HG03439 (cell line): ENCODE measurements around the gene NEB.
"Not testable (repeated sequence)": the region's sequence is repeated elsewhere in the genome, so short reads cannot be mapped to it uniquely, and the experiment has no call there.

ENCODE experiments used
- ATAC-seq: cut with Tn5 transposase; IDR thresholded peaks from one replicate; pipeline ENCODE4 v1.9.1; 2021; ENCODE audit warnings: mild to moderate bottlenecking, moderate library complexity; ENCODE audit not compliant: unreplicated experiment

The NEB gene

DNA sequence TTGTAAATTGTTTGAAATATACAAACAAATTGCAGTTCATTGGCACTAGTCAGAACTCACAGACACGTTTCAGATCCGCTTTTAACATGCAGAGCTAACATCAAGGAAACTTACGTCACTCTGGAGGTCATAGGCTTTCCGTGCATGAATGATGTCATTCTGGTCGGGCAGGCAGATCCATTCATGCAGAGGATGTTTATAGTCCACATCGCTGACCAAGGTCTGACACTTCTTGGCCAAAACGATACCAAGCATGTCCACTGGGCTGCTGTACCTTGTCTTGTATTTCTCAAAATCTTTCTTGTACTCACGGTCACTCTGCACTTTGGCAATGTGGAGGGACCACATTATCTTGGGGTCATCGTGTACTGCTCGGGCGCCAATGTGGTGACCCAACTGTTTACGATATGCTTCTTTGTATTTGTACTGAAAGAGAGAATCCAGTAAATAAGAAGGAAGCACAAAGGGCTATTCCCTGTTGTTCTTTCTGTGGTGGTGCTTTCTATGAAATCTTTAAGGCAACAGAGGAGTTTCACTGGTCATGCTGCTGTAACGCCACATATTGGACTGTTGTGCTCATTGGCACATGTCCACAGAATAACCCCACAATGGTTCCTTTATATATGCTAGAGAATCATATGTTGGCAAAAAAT lies 114.8 kb downstream of the NEB start:
- ATAC-seq, result no peak

DNA sequence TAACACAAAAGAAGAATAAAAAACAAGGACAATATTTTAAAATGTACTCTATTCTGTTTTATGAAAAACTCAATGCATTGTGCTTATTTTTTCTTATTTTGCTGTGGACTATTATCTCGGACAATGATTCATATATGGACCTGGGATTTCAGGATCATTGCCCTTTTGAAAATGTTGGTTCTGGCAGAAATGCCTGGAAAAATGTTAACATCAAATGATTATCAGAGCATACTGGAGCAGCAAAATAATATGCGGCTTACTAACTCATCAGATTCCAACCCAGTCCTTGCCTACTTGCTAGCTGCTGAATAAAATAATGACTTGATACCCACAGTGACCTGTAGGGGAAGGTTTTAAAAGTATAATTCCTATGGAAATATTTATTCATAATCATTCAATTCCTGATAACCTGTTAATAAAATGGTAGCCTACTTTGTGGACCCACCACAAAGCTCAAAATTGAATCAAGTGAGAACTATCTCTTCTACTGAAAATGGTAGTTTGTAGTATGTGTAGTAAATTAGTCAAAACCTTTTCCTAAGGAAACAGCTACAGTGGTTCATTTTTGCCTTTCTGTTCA lies 117.4 kb downstream of the NEB start:
- no peak for ATAC-seq

DNA sequence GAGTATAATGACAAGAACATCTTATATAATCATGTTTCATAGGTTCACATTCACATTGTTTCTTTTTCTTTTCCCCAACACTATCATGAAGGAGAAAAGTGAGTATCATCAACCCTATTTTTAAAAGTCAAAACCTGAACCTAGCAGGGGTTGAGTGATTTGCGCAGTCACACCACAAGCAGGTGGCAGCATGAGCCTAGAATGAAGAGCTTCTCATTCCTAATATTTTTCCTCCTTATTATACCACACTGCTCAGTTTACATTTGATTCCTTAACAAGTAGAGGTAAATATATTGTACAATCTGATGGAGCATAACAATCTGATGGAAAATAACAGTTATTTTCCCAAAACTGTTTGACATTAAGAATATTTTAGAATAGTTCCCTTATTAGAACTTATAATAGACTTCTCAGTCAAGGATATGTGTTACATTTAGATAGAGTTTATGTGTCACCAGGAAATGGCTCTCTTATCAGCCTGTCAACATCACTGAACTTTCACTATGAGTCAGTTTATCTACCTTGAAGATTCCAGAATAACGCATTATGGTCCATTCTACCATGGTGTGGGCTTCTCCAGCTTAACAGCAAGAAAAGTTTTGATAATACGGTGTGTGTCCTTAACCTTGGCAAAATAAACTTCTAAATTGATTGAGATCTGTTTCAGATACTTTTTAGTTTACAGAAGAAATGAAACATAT lies 119.5 kb downstream of the NEB start:
- ATAC-seq, result no peak

DNA sequence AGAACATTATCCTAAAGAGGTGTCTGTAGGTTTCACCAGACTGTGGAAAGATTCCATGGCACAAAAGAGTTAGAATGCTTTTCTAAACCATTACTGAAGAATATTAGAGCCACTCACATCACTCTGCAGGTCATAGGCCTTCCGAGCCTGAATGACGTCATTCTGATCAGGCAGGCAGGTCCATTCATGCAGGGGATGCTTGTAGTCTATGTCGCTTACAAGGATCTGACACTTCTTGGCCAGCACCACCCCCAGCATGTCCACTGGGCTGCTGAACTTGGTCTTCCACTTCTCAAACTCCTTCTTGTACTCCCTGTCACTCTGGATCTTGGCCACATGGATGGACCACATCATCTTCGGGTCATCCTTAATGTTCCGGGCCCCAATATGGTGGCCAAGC lies 120.1 kb downstream of the NEB start:
- no peak for ATAC-seq

DNA sequence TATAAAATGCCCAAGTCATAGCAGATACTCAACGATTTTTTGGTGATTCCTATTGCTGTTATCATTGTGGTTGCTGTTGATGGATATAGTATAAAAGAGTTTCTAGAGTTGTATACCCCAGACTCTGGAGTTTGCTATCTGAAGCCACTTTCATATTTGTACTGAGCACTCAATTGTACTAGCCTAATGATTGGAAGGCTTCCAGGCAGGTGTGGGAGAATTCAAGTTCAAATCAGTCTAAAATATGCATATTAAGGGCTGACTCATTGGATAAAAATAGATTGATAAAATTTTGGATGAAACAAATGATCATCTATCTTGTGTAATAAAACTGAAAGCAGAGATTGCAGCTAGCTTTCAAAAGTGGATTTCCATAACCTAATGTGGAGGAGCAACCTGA lies 122.9 kb downstream of the NEB start:
- ATAC-seq, result no peak

DNA sequence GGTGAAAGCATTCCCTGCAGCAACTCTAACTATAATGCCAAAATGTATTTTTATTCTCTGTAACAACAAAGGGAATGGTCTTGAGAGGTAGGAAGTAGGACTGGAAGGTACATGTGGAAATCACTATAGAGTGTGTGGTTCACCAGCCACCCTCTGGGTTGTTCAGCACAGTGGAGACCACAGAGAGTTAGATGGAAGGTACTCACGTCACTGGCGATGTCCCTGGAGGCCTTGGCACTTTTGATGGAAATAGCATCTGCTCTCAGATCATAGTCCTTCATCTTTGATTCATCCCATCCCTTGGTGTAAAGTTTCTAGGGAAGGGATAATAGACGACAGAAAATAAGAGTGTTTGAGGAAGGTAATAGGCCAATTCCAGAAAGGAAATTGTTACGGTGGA lies 124.0 kb downstream of the NEB start:
- ATAC-seq, result no peak

DNA sequence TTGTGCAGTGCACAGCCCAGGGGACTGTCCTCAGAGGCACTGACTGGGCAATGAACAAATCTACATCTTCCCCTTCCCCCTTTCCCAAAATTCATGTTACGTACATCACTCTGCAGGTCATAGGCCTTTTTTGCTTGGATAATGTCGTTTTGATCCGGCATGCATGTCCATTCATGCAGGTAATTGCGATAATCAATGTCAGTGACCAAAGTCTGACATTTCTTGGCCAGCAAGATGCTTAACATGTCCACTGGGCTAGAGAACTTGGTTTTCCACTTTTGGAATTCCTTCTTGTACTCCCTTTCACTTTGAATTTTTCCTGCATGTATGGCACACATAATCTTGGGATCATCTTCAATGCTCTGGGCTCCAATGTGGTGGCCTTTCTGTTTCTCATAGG lies 124.6 kb downstream of the NEB start:
- ATAC-seq, result no peak

DNA sequence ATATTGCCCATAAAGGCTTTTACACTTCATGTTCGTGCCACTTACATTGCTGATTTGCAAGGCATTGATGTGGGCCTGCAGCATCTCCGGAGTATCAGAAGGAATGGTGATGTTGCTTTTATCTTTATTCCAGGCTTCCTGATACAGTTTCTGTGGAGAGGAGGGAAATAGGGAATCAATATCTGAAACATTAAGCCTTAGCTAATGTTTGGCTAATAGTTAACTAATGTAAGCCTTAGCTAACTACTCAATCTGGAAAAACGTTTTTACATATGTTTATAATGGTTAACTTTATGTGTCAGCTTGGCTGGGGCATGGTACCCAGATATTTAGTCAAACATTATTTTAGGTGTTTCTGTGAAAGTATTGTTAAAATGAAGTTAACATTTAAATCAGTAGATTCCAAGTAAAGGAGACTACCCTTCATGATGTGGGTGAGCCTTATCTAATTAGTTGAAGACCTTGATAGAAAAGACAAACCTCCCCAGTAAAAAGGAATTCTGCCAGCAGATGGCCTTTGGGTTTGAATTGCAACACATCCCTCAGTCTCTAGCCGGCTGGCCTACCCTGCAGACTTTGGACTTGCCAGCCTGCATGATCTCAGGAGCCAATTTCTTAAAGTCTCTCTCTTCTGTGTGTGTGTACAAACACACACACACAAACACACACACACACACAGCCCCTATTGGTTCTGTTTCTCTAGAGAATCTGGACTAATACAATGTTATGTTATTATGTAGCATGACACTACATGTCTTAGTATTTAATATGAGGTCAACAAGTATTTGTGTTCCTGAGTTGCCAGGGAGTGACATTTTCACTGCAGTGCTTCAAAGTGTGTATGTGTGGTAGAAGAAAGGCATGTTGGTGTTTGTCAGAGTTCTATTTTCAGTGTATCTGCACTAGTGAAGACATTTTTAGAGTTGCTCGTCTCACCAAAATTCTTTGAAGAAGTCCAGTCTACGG lies 126.5 kb downstream of the NEB start:
- ATAC-seq, result not testable (repeated sequence)

DNA sequence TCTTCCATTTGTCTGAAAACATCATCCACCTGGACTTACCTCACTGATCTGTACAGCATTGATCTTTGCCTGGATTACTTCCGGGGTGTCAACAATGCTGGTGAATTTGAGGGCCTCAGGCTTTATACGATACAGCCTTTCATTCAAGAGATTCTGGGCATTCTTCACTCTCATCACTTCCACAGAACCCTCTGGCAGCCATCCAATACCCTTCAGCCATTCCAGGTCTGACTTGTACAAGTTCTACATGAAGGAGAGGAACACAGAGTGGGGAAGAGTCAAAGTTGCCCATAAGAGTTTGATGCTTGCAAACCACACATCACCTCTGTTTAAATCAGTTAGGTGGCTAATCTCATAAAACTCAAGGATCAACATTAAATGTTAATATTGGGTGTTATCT lies 130.7 kb downstream of the NEB start:
- not testable (repeated sequence) for ATAC-seq

DNA sequence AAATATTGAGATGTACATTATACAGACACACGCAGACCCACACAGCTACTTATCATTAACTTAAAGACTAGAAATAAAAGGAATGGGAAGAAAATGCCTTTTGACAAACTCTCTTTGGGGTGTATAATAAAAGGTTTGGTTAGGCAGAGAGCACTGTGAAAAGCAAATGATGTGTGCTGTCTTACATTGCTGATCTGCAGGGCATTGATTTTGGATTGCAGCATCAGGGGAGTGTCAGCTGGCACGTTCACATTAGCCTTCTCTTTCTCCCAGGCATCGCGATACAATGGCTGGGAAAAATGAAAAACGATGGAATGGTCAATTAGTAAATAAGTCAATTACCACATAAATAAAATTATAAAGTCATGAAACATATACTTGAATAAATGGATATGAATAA lies 131.9 kb downstream of the NEB start:
- not testable (repeated sequence) for ATAC-seq

DNA sequence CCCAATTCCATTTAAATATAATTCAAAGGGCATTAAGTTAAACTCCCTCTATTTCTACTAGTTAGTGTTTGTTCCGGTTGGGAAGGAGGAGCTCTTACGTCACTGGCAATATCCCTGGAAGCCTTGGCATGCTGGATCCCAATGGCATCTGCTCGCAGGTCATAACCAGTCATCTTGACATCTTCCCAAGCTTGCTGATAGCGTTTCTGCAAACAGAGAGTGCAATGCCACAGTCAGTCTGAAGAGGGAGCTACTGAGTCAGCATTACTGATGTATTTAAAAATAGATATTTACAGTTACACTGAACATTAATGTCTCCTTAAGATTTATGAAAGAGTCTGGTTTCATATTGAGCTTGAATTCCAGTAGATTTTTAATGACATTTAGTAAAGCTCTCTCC lies 132.5 kb downstream of the NEB start:
- not testable (repeated sequence) for ATAC-seq

DNA sequence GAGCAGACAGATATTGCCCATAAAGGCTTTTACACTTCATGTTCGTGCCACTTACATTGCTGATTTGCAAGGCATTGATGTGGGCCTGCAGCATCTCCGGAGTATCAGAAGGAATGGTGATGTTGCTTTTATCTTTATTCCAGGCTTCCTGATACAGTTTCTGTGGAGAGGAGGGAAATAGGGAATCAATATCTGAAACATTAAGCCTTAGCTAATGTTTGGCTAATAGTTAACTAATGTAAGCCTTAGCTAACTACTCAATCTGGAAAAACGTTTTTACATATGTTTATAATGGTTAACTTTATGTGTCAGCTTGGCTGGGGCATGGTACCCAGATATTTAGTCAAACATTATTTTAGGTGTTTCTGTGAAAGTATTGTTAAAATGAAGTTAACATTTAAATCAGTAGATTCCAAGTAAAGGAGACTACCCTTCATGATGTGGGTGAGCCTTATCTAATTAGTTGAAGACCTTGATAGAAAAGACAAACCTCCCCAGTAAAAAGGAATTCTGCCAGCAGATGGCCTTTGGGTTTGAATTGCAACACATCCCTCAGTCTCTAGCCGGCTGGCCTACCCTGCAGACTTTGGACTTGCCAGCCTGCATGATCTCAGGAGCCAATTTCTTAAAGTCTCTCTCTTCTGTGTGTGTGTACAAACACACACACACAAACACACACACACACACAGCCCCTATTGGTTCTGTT lies 137.2 kb downstream of the NEB start:
- ATAC-seq, result not testable (repeated sequence)

DNA sequence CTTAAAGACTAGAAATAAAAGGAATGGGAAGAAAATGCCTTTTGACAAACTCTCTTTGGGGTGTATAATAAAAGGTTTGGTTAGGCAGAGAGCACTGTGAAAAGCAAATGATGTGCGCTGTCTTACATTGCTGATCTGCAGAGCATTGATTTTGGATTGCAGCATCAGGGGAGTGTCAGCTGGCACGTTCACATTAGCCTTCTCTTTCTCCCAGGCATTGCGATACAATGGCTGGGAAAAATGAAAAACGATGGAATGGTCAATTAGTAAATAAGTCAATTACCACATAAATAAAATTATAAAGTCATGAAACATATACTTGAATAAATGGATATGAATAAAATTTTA lies 142.4 kb downstream of the NEB start:
- ATAC-seq, result not testable (repeated sequence)

DNA sequence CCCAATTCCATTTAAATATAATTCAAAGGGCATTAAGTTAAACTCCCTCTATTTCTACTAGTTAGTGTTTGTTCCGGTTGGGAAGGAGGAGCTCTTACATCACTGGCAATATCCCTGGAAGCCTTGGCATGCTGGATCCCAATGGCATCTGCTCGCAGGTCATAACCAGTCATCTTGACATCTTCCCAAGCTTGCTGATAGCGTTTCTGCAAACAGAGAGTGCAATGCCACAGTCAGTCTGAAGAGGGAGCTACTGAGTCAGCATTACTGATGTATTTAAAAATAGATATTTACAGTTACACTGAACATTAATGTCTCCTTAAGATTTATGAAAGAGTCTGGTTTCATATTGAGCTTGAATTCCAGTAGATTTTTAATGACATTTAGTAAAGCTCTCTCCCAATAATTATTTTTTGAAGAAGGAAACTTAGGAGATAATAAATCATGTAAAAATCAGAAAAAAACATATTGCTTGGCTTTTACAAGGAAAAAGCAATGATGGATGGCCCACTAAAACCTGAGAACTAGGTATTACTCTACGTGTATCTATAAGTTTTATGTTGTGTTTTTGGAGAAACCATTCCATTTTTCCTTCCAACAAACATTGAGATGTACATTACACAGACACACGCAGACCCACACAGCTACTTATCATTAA lies 142.9 kb downstream of the NEB start:
- ATAC-seq, result not testable (repeated sequence)

DNA sequence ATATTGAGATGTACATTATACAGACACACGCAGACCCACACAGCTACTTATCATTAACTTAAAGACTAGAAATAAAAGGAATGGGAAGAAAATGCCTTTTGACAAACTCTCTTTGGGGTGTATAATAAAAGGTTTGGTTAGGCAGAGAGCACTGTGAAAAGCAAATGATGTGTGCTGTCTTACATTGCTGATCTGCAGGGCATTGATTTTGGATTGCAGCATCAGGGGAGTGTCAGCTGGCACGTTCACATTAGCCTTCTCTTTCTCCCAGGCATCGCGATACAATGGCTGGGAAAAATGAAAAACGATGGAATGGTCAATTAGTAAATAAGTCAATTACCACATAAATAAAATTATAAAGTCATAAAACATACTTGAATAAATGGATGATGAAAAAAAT lies 153.0 kb downstream of the NEB start:
- not testable (repeated sequence) for ATAC-seq

DNA sequence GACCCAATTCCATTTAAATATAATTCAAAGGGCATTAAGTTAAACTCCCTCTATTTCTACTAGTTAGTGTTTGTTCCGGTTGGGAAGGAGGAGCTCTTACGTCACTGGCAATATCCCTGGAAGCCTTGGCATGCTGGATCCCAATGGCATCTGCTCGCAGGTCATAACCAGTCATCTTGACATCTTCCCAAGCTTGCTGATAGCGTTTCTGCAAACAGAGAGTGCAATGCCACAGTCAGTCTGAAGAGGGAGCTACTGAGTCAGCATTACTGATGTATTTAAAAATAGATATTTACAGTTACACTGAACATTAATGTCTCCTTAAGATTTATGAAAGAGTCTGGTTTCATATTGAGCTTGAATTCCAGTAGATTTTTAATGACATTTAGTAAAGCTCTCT lies 153.6 kb downstream of the NEB start:
- peak; percentile 51 for ATAC-seq

DNA sequence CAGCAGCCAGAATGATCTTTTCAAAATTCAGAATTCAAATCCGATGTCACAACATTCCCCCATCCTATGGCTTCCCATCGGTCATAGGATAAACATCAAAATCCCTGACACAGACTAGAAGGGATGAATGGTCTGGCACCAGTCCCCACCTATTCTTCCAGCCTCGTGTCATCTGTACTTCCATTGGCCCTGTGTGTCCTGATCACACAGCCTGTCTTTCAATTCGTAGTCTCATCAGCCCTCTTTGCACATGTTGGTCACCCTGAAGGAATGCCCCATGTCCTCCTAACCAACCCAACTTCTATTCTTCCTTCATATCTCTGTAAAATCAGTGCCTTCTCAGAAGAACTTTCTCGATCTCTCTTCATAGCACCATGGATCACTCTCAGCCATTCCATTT lies 157.2 kb downstream of the NEB start:
- no peak for ATAC-seq

DNA sequence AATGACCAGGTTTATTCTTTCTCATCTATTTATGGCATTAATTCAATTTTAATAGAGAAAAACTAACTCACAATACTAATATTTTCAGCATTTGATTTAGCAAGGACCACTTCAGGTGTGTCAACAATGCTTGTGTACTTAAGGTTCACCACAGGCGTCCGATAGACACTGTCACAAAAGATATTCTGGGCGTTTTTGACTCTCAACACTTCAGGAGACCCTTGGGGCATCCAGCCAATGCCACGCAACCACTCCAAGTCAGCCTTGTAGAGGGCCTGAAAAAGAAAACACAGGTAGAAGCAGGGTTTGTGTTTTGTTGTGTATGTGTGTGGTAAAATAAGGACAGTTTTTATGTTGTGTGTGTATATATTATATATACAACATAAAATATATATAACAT lies 158.2 kb downstream of the NEB start:
- no peak for ATAC-seq

DNA sequence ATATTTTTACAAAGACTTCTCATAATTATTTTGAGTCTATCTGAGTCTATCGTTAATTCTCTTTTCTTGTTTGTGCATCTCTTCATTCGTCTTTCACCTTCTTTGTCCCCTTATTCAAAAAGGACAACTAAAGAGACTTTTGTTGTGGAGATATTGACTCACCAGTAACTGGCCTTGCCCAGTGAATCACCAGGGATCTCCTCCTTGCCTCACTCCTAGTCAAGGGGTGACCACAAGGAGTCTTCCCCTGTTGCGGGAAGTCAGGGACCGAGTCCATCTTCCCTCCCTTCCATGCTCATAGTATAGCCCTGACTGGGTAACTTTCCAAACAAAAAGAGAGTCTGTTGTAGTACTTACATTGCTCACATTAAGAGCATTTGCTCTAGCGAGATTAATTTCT lies 158.9 kb downstream of the NEB start:
- no peak for ATAC-seq

DNA sequence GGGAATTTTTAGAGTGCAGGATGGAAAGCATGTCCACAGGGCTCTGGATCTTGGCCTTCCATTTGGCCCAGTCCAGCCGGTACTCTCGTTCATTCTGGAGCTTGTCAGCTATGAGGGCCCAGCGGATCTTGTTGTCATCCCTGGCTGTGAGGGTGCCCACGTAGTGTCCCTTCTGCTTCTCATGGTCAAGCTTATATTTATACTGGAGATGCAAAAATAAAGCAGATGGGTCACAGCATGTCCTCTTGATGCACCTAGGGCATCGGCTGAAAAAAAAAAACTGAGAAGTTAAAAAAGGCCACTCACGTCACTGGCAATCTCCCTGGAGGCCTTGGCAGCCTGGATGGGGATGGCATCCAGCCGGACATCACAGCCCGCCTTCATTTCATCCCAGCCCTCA lies 164.1 kb downstream of the NEB start:
- no peak for ATAC-seq
